BE2C (cell line): ENCODE data around the gene POMGNT2.

Source experiments
- DNase-seq: peaks from one replicate; pipeline ENCODE4 v3.0.0-alpha.2; 2020
- H3K27me3 ChIP-seq: fragments of 250-450 bp; sonication (Bioruptor Pico); 2 replicates; pipeline ENCODE4 v1.5.1; 2020; ENCODE audit warnings: mild to moderate bottlenecking
- H3K36me3 ChIP-seq: fragments of 250-450 bp; sonication (Bioruptor Pico); 2 replicates; pipeline ENCODE4 v1.5.1; 2020; ENCODE audit warnings: mild to moderate bottlenecking
- H3K4me1 ChIP-seq: fragments of 250-450 bp; sonication (Bioruptor Pico); 2 replicates; pipeline ENCODE4 v1.5.1; 2020
- H3K4me3 ChIP-seq: 2 replicates; pipeline ENCODE4 v1.5.1; 2011; ENCODE audit warnings: low read depth, low read length
- H3K9me3 ChIP-seq: fragments of 250-450 bp; sonication (Bioruptor Pico); 2 replicates; pipeline ENCODE4 v1.5.1; 2020
- CTCF ChIP-seq: IDR thresholded peaks from 2 replicates; pipeline ENCODE4 v1.5.1; 2012; ENCODE audit warnings: mild to moderate bottlenecking, low read depth, low read length

The POMGNT2 gene

GRCh38 chr3:43082457-43082856 is 23.4 kb downstream of the POMGNT2 start:
- no peaks in the 10 kb centered on the region for H3K27me3 ChIP-seq
- no peaks in the 10 kb centered on the region for H3K9me3 ChIP-seq
- DNase-seq: no peak
- no peak overlapping the region for H3K4me3 ChIP-seq
- TF ChIP-seq CTCF: no peak
- H3K4me1 ChIP-seq: peaks cover 4% of the 10 kb centered on the region; the same call in 1 of the 2 replicates
- H3K36me3 ChIP-seq: no peaks in the 10 kb centered on the region

- no peaks in the 10 kb centered on the region for H3K36me3 ChIP-seq
- H3K9me3 ChIP-seq: no peaks in the 10 kb centered on the region
- no peak for TF ChIP-seq CTCF
Measured at GRCh38 chr3:43081796-43082195, 24.1 kb downstream of the POMGNT2 start.

GRCh38 chr3:43080726-43081568 is 24.9 kb downstream of the POMGNT2 start:
- Histone ChIP-seq H3K36me3 (no peaks in the 10 kb centered on the region), H3K9me3 (no peaks in the 10 kb centered on the region), H3K27me3 (no peaks in the 10 kb centered on the region), H3K4me1 (no peaks in the 10 kb centered on the region), H3K4me3 (no peak overlapping the region)
- DNase-seq: no peak
- no peak for TF ChIP-seq CTCF

More at GRCh38 chr3:43081796-43082195, 24.1 kb downstream of the POMGNT2 start:
- no peak for DNase-seq
- Histone ChIP-seq H3K4me1 (peaks cover 4% of the 10 kb centered on the region; the same call in 1 of the 2 replicates), H3K27me3 (no peaks in the 10 kb centered on the region), H3K4me3 (no peak overlapping the region)

GRCh38 chr3:43079536-43080332 is 26.1 kb downstream of the POMGNT2 start:
- H3K36me3 ChIP-seq: no peaks in the 10 kb centered on the region
- no peaks in the 10 kb centered on the region for H3K4me1 ChIP-seq
- TF ChIP-seq CTCF: no peak
- H3K9me3 ChIP-seq: no peaks in the 10 kb centered on the region
- no peak overlapping the region for H3K4me3 ChIP-seq
- no peak for DNase-seq
- H3K27me3 ChIP-seq: no peaks in the 10 kb centered on the region

- Histone ChIP-seq H3K36me3 (no peaks in the 10 kb centered on the region), H3K27me3 (no peaks in the 10 kb centered on the region), H3K9me3 (no peaks in the 10 kb centered on the region), H3K4me3 (no peak overlapping the region), H3K4me1 (no peaks in the 10 kb centered on the region)
- DNase-seq: no peak
- no peak for TF ChIP-seq CTCF
Measured at GRCh38 chr3:43077707-43078106, 28.2 kb downstream of the POMGNT2 start.
